Parathyroid adenoma (tissue), 2 donors: ENCODE results near the gene FAM174B.

ENCODE experiments used
- H2AFZ ChIP-seq: fragments of 300-600 bp; sonication (generic); one replicate; pipeline ENCODE4 v1.7.0; 2017; ENCODE audit warnings: antibody characterized with exemption, mild to moderate bottlenecking
- H3K27ac ChIP-seq: fragments of 300-600 bp; sonication (generic); one replicate; pipeline ENCODE4 v1.7.0; 2017
- H3K27me3 ChIP-seq: fragments of 300-600 bp; sonication (generic); one replicate; pipeline ENCODE4 v1.7.0; 2017; ENCODE audit warnings: low read length; ENCODE audit not compliant: control insufficient read depth, insufficient read depth
- H3K36me3 ChIP-seq: fragments of 300-600 bp; sonication (generic); one replicate; pipeline ENCODE4 v1.7.0; 2017; ENCODE audit warnings: low read length; ENCODE audit not compliant: control insufficient read depth, insufficient read depth
- H3K4me1 ChIP-seq: fragments of 300-600 bp; sonication (generic); one replicate; pipeline ENCODE4 v1.7.0; 2017; ENCODE audit warnings: control low read depth
- H3K4me2 ChIP-seq: fragments of 300-600 bp; sonication (generic); one replicate; pipeline ENCODE4 v1.7.0; 2017; ENCODE audit warnings: low read length
- H3K4me3 ChIP-seq: fragments of 300-600 bp; sonication (generic); one replicate; pipeline ENCODE4 v1.7.0; 2017; ENCODE audit warnings: low read depth, low read length
- H3K79me2 ChIP-seq: fragments of 300-600 bp; sonication (generic); one replicate; pipeline ENCODE4 v1.7.0; 2017; ENCODE audit warnings: control low read depth
- H3K9ac ChIP-seq: fragments of 300-600 bp; sonication (generic); one replicate; pipeline ENCODE4 v1.7.0; 2017; ENCODE audit warnings: mild to moderate bottlenecking
- H3K9me3 ChIP-seq: fragments of 300-600 bp; sonication (generic); one replicate; pipeline ENCODE4 v1.7.0; 2017; ENCODE audit warnings: low read length; ENCODE audit not compliant: control insufficient read depth
- CTCF ChIP-seq: fragments of 300-600 bp; sonication (generic); IDR thresholded peaks from one replicate; pipeline ENCODE4 v1.7.0; 2017; ENCODE audit warnings: antibody characterized with exemption, mild to moderate bottlenecking
- donor health status: primary hyperparathyroidism.

The FAM174B gene

GRCh38 chr15:92651877-92652575 lies 3.5 kb downstream of the FAM174B start:
- Histone ChIP-seq H3K27me3 (no peaks in the 10 kb centered on the region), H3K4me1 (no peaks in the 10 kb centered on the region), H3K36me3 (no peaks in the 10 kb centered on the region), H3K79me2 (no peaks in the 10 kb centered on the region), H3K4me2 (no peak overlapping the region), H3K27ac (no peak overlapping the region), H2AFZ (no peak overlapping the region), H3K9ac (no peak overlapping the region), H3K9me3 (no peaks in the 10 kb centered on the region), H3K4me3 (no peak overlapping the region)
- no peak for TF ChIP-seq CTCF

GRCh38 chr15:92650966-92651365 lies 4.6 kb downstream of the FAM174B start:
- Histone ChIP-seq H3K27ac (no peak overlapping the region), H3K4me2 (no peak overlapping the region), H2AFZ (no peak overlapping the region), H3K9me3 (no peaks in the 10 kb centered on the region), H3K9ac (no peak overlapping the region), H3K79me2 (no peaks in the 10 kb centered on the region), H3K4me1 (no peaks in the 10 kb centered on the region), H3K27me3 (no peaks in the 10 kb centered on the region), H3K4me3 (no peak overlapping the region), H3K36me3 (no peaks in the 10 kb centered on the region)
- TF ChIP-seq CTCF = no peak

DNA sequence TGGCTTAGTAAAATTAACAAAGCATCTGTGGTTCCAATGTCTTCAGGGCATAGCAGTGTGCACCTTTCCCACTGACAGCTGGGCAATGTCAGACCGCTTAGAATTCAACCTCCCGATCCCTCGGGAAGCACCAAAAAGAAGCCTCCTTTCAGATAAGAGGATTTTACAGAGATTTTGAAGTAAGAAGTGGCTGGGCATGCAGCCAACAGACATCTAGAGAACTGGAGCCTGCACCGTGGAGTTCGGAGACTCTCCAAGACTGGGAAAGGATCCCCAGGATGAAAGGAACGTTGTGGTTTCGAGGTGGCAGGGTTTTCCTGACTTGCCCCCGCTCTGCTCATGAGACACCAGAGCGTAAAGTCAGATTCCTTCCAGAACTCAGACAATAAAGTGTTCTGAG lies 5.3 kb downstream of the FAM174B start:
- H3K27ac ChIP-seq = no peak overlapping the region

DNA sequence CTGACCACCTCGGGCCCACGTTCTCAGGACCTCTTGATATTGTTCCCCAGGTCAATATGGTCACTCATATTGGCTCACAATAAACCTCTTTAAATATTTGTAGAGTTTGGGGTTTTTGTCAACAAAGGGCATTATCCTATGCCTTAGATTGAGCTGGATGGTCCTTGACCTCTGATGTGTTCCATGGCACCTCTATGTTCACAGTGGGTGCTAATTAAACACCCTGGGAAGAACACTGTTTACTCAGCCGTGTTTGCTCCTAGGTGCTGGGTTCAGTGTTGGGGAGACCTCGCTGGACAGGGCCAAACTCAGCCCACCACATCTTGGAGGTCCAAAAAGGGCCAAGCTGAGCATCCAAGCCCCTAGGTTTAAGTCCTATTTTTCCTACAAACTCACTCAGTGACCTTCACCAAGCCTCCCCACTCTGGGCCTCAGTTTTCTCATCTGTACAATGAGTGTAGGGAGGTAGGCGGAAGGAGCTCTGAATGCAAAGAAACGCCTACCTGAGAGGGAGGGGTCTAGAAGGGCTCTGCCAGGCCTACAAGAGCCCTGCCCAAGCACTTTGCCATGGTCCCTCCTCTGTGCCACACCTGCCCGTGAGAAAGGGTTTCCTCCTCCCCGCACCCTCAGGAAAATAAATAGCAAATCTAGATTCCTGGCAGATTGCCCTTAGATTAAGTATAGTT lies 7.2 kb downstream of the FAM174B start:
- Histone ChIP-seq H3K9me3 (no peaks in the 10 kb centered on the region), H3K36me3 (no peaks in the 10 kb centered on the region), H3K9ac (no peak overlapping the region), H2AFZ (no peak overlapping the region), H3K4me1 (no peaks in the 10 kb centered on the region), H3K4me2 (no peak overlapping the region), H3K4me3 (no peak overlapping the region), H3K27me3 (no peaks in the 10 kb centered on the region), H3K79me2 (no peaks in the 10 kb centered on the region), H3K27ac (no peak overlapping the region)
- no peak for TF ChIP-seq CTCF

More for the DNA sequence above, 5.3 kb downstream of the FAM174B start:
- no peak for TF ChIP-seq CTCF
- Histone ChIP-seq H3K79me2 (no peaks in the 10 kb centered on the region), H3K9ac (no peak overlapping the region), H3K4me3 (no peak overlapping the region), H3K4me2 (no peak overlapping the region), H3K36me3 (no peaks in the 10 kb centered on the region), H3K27me3 (no peaks in the 10 kb centered on the region), H3K4me1 (no peaks in the 10 kb centered on the region), H2AFZ (no peak overlapping the region), H3K9me3 (no peaks in the 10 kb centered on the region)
